ENCODE measurements around the gene R3HDM4.

DNA sequence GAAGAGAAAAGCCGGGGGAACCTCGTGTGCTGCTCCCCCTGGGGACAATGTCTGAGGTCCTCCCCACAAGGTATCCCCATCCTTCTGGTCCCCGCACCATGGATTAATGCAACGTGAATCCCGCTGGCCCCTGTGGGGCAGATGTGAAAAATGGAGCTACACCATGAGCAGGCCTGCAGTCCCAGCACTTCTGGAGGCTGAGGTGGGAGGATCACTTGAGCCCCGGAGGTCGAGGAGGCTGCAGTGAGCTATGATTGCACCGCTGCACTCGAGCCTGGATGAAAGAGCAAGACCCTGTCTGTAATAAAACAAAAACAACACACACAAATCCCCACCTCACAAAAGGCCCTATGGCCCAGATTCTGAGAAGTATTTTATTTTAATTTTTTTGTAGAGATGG is 54.7 kb downstream of the R3HDM4 start:
- TF ChIP-seq, protein P1, sequence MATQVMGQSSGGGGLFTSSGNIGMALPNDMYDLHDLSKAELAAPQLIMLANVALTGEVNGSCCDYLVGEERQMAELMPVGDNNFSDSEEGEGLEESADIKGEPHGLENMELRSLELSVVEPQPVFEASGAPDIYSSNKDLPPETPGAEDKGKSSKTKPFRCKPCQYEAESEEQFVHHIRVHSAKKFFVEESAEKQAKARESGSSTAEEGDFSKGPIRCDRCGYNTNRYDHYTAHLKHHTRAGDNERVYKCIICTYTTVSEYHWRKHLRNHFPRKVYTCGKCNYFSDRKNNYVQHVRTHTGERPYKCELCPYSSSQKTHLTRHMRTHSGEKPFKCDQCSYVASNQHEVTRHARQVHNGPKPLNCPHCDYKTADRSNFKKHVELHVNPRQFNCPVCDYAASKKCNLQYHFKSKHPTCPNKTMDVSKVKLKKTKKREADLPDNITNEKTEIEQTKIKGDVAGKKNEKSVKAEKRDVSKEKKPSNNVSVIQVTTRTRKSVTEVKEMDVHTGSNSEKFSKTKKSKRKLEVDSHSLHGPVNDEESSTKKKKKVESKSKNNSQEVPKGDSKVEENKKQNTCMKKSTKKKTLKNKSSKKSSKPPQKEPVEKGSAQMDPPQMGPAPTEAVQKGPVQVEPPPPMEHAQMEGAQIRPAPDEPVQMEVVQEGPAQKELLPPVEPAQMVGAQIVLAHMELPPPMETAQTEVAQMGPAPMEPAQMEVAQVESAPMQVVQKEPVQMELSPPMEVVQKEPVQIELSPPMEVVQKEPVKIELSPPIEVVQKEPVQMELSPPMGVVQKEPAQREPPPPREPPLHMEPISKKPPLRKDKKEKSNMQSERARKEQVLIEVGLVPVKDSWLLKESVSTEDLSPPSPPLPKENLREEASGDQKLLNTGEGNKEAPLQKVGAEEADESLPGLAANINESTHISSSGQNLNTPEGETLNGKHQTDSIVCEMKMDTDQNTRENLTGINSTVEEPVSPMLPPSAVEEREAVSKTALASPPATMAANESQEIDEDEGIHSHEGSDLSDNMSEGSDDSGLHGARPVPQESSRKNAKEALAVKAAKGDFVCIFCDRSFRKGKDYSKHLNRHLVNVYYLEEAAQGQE (IDR thresholded peaks at IDR 0.05; ENCODE audit: borderline replicate concordance), result no peak
- TF ChIP-seq, protein P1 (CRISPR knock-in tag; IDR thresholded peaks at IDR 0.05; ENCODE audit: low read depth), result no peak
- TF ChIP-seq HCFC1 (IDR thresholded peaks at IDR 0.05; ENCODE audit: low read depth, low read length) (no peak), MTA3 (IDR thresholded peaks at IDR 0.05; ENCODE audit: borderline replicate concordance) (no peak), IRF2 (CRISPR knock-in tag; IDR thresholded peaks at IDR 0.05) (no peak), RBFOX2 (IDR thresholded peaks at IDR 0.05; ENCODE audit: low read depth, low read length) (no peak), PTRF (tag; IDR thresholded peaks at IDR 0.05) (no peak), CTBP1 (IDR thresholded peaks at IDR 0.05; ENCODE audit: borderline replicate concordance) (no peak), HDAC2 (IDR thresholded peaks at IDR 0.05) (no peak)
- TF ChIP-seq, protein P2, sequence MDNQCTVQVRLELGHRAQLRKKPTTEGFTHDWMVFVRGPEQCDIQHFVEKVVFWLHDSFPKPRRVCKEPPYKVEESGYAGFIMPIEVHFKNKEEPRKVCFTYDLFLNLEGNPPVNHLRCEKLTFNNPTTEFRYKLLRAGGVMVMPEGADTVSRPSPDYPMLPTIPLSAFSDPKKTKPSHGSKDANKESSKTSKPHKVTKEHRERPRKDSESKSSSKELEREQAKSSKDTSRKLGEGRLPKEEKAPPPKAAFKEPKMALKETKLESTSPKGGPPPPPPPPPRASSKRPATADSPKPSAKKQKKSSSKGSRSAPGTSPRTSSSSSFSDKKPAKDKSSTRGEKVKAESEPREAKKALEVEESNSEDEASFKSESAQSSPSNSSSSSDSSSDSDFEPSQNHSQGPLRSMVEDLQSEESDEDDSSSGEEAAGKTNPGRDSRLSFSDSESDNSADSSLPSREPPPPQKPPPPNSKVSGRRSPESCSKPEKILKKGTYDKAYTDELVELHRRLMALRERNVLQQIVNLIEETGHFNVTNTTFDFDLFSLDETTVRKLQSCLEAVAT (IDR thresholded peaks at IDR 0.05), result no peak
- TF ChIP-seq, protein P3, sequence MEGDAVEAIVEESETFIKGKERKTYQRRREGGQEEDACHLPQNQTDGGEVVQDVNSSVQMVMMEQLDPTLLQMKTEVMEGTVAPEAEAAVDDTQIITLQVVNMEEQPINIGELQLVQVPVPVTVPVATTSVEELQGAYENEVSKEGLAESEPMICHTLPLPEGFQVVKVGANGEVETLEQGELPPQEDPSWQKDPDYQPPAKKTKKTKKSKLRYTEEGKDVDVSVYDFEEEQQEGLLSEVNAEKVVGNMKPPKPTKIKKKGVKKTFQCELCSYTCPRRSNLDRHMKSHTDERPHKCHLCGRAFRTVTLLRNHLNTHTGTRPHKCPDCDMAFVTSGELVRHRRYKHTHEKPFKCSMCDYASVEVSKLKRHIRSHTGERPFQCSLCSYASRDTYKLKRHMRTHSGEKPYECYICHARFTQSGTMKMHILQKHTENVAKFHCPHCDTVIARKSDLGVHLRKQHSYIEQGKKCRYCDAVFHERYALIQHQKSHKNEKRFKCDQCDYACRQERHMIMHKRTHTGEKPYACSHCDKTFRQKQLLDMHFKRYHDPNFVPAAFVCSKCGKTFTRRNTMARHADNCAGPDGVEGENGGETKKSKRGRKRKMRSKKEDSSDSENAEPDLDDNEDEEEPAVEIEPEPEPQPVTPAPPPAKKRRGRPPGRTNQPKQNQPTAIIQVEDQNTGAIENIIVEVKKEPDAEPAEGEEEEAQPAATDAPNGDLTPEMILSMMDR (IDR thresholded peaks at IDR 0.05 in 2 of 3, conservative IDR thresholded peaks at IDR 0.05 in 1 of 3; ENCODE audit: insufficient read depth in 2 of 3, low read depth in 1 of 3, low read length in 3 of 3), result no peak

All from K562 (cell line).